Left lung (tissue), 10 donors: ENCODE measurements around the gene TF. TPM values are rescaled to one million over a fixed set of nuclear protein-coding genes. Genes with fewer than 3 reads are reported as not detected.

ENCODE experiments used
- ATAC-seq: fragments of 200-7000 bp; cut with Tn5 transposase; one replicate; pipeline ENCODE4 v1.9.1; 2020; ENCODE audit warnings: moderate library complexity
- DNase-seq, 4 donors: peaks; one replicate each; pipeline ENCODE4 v3.0.0-alpha.2; 2013 to 2020
- H3K27ac ChIP-seq, 2 donors: fragments of 200-600 bp; sonication (generic) in 1 of 2; one replicate each; pipeline versions ENCODE4 v1.5.0 to v1.8.0; 2020 to 2021
- H3K27me3 ChIP-seq, 2 donors: fragments of 200-600 bp; sonication (generic) in 1 of 2; one replicate each; pipeline versions ENCODE4 v1.5.0 to v1.8.0; 2020 to 2021
- H3K36me3 ChIP-seq, 2 donors: fragments of 200-600 bp; sonication (generic) in 1 of 2; one replicate each; pipeline versions ENCODE4 v1.5.0 to v1.8.0; 2020 to 2021
- H3K4me1 ChIP-seq, 2 donors: fragments of 200-600 bp; one replicate each; pipeline ENCODE4 v1.8.0; 2021
- H3K4me3 ChIP-seq, 2 donors: fragments of 200-600 bp; sonication (generic) in 1 of 2; one replicate each; pipeline versions ENCODE4 v1.5.0 to v1.8.0; 2020 to 2021; ENCODE audit warnings: mild to moderate bottlenecking in 1 of 2
- H3K9me3 ChIP-seq, 2 donors: fragments of 200-600 bp; sonication (generic) in 1 of 2; one replicate each; pipeline versions ENCODE4 v1.5.0 to v1.8.0; 2020 to 2021
- CTCF ChIP-seq, 2 donors: fragments of 200-600 bp; sonication (generic) in 1 of 2; IDR thresholded peaks; one replicate each; pipeline versions ENCODE4 v1.5.0 to v1.8.0; 2021; ENCODE audit warnings: antibody characterized with exemption in 2 of 2
- intact Hi-C, 2 donors: fragments of 100-400 bp; cut with DNase I; formaldehyde crosslinking; loops; one replicate each; pipeline versions ENCODE4 v1.11.2 to v1.14.2; 2022
- polyA plus RNA-seq, 6 donors: library from polyadenylated mRNA; unstranded; fragments of 120-200 nt; gene quantifications; one replicate each; pipeline ENCODE4 v1.2.1, GENCODE V29; 2013; ENCODE audit not compliant: insufficient read length in 6 of 6
- total RNA-seq, 2 donors: library from RNA; stranded (reverse); fragmentation: NEBNext Ultra II Directional; extraction: Animal tissue kit (Norgen Biotek cat#: 25700); gene quantifications; one replicate each; pipeline ENCODE4 v1.2.1, GENCODE V29; 2021
- donor health status: DM: no; HTN: yes; CAD: no.
- donor health status: DM: no; HTN: no; CAD: no.

Gene TF
- total and polyA plus RNA-seq, 8 donors: 2.1 to 13.1 (median 5.2) TPM

- Histone ChIP-seq H3K4me1 (no peaks in the 10 kb centered on the region), H3K27ac (no peak overlapping the region), H3K36me3 (no peaks in the 10 kb centered on the region), H3K27me3 (no peaks in the 10 kb centered on the region), H3K9me3 (peaks cover 0 to 5% of the 10 kb centered on the region in 2 donors), H3K4me3 (no peak overlapping the region)
- intact Hi-C loops: no loop called here
- DNase-seq (no peak), ATAC-seq (no peak)
- TF ChIP-seq CTCF (IDR thresholded peaks at IDR 0.05): no peak
Observed at GRCh38 chr3:133733226-133733625, 13.0 kb upstream of the TF start.

GRCh38 chr3:133734305-133734704 is 11.9 kb upstream of the TF start:
- TF ChIP-seq CTCF (IDR thresholded peaks at IDR 0.05): no peak
- H3K36me3 ChIP-seq: no peaks in the 10 kb centered on the region
- DNase-seq (no peak), ATAC-seq (no peak)
- no peaks in the 10 kb centered on the region for H3K27me3 ChIP-seq
- no peak overlapping the region for H3K4me3 ChIP-seq
- no peak overlapping the region for H3K27ac ChIP-seq
- peaks cover 0 to 4% of the 10 kb centered on the region in 2 donors for H3K9me3 ChIP-seq
- intact Hi-C loops: no loop called here
- H3K4me1 ChIP-seq: no peaks in the 10 kb centered on the region

- DNase-seq (peak in 1 of 4 donors; percentile 50), ATAC-seq (no peak)
- H3K9me3 ChIP-seq: peaks cover 0 to 8% of the 10 kb centered on the region in 2 donors
- intact Hi-C loops: no loop called here
- TF ChIP-seq CTCF (IDR thresholded peaks at IDR 0.05): no peak
- peaks cover 19 to 35% of the 10 kb centered on the region in 2 donors for H3K27me3 ChIP-seq
- no peak overlapping the region for H3K4me3 ChIP-seq
- H3K4me1 ChIP-seq: no peaks in the 10 kb centered on the region
- H3K27ac ChIP-seq: no peak overlapping the region
- H3K36me3 ChIP-seq: no peaks in the 10 kb centered on the region
Observed at GRCh38 chr3:133742351-133743091, 3.7 kb upstream of the TF start.

- TF ChIP-seq CTCF (IDR thresholded peaks at IDR 0.05): no peak
- DNase-seq (no peak), ATAC-seq (no peak)
- no peaks in the 10 kb centered on the region for H3K4me1 ChIP-seq
- peaks cover 19 to 43% of the 10 kb centered on the region in 2 donors for H3K27me3 ChIP-seq
- H3K9me3 ChIP-seq: peaks cover 0 to 6% of the 10 kb centered on the region in 2 donors
- no peak overlapping the region for H3K27ac ChIP-seq
- no peaks in the 10 kb centered on the region for H3K36me3 ChIP-seq
- intact Hi-C loops: no loop called here
- no peak overlapping the region for H3K4me3 ChIP-seq
Observed at GRCh38 chr3:133744241-133744640, 2.0 kb upstream of the TF start.

GRCh38 chr3:133745108-133745507 is 1.1 kb upstream of the TF start:
- peaks cover 0 to 1% of the 10 kb centered on the region in 2 donors for H3K9me3 ChIP-seq
- H3K27ac ChIP-seq: no peak overlapping the region
- peaks cover 19 to 43% of the 10 kb centered on the region in 2 donors for H3K27me3 ChIP-seq
- H3K4me1 ChIP-seq: no peaks in the 10 kb centered on the region
- DNase-seq (no peak), ATAC-seq (no peak)
- TF ChIP-seq CTCF (IDR thresholded peaks at IDR 0.05): no peak
- no peaks in the 10 kb centered on the region for H3K36me3 ChIP-seq
- intact Hi-C loops: no loop called here
- H3K4me3 ChIP-seq: no peak overlapping the region
